HL-60 (cell line): ENCODE data around the gene ZFAND5.

ENCODE experiments used
- DNase-seq, 2 experiments: peaks; one replicate each; pipeline ENCODE4 v3.0.0-alpha.2; 2010 to 2020; ENCODE audit warnings: low read depth in 1 of 2, low spot score in 1 of 2
- H3K27ac ChIP-seq: fragments of 250-450 bp; sonication (Bioruptor Pico); replicated peaks from 2 replicates; pipeline ENCODE4 v1.5.1; 2020; ENCODE audit warnings: mild to moderate bottlenecking, moderate library complexity
- H3K27me3 ChIP-seq: fragments of 250-450 bp; sonication (Bioruptor Pico); 2 replicates; pipeline ENCODE4 v1.5.1; 2021; ENCODE audit warnings: mild to moderate bottlenecking, moderate library complexity; ENCODE audit not compliant: insufficient read depth, poor library complexity, severe bottlenecking
- H3K4me3 ChIP-seq: replicated peaks from 2 replicates; pipeline ENCODE4 v1.5.1; 2011; ENCODE audit warnings: mild to moderate bottlenecking, control low read depth, low read length; ENCODE audit not compliant: insufficient read depth
- CTCF ChIP-seq: IDR thresholded peaks from one replicate; pipeline ENCODE4 v1.5.1; 2011; ENCODE audit warnings: low read length, control low read depth, inconsistent platforms; ENCODE audit not compliant: insufficient read depth
- GABPA ChIP-seq: IDR thresholded peaks from 2 replicates; pipeline ENCODE4 v1.6.1; 2012; ENCODE audit warnings: low read depth
- POLR2AphosphoS5 ChIP-seq: IDR thresholded peaks from 2 replicates; pipeline ENCODE4 v1.6.1; 2012; ENCODE audit warnings: low read depth
- REST ChIP-seq: IDR thresholded peaks from 2 replicates; pipeline ENCODE4 v1.6.1; 2012; ENCODE audit warnings: low read depth; ENCODE audit not compliant: insufficient replicate concordance
- SPI1 ChIP-seq: IDR thresholded peaks from 2 replicates; pipeline ENCODE4 v1.6.1; 2012; ENCODE audit warnings: low read depth, mild to moderate bottlenecking, borderline replicate concordance

Gene ZFAND5

GRCh38 chr9:72324974-72325373 lies 40.0 kb downstream of the ZFAND5 start:
- DNase-seq = no peak
- no peak overlapping the region for H3K4me3 ChIP-seq
- H3K27me3 ChIP-seq = no peaks in the 10 kb centered on the region
- no peak for TF ChIP-seq REST
- no peak for TF ChIP-seq SPI1
- no peak for TF ChIP-seq GABPA
- TF ChIP-seq POLR2AphosphoS5 = no peak
- no peak for TF ChIP-seq CTCF
- no peak overlapping the region for H3K27ac ChIP-seq

- no peak overlapping the region for H3K4me3 ChIP-seq
- H3K27ac ChIP-seq = no peak overlapping the region
- DNase-seq = no peak
- TF ChIP-seq GABPA (no peak), POLR2AphosphoS5 (no peak), REST (no peak), SPI1 (no peak), CTCF (no peak)
- no peaks in the 10 kb centered on the region for H3K27me3 ChIP-seq
Measured at GRCh38 chr9:72322678-72323077, 42.3 kb downstream of the ZFAND5 start.

GRCh38 chr9:72322259-72322658 lies 42.7 kb downstream of the ZFAND5 start:
- no peak overlapping the region for H3K4me3 ChIP-seq
- no peak for DNase-seq
- no peak overlapping the region for H3K27ac ChIP-seq
- no peaks in the 10 kb centered on the region for H3K27me3 ChIP-seq
- TF ChIP-seq POLR2AphosphoS5 (no peak), GABPA (no peak), CTCF (no peak), REST (no peak), SPI1 (no peak)
